ENCODE results near the gene SORCS2. TPM values are rescaled to one million over a fixed set of nuclear protein-coding genes. Genes with fewer than 3 reads are reported as not detected.

The SORCS2 gene
- total RNA-seq, 4 donors from 2014 or later = 0.19 to 0.85 (median 0.66) TPM

GRCh38 chr4:7523526-7523925 is 331.2 kb downstream of the SORCS2 start:
- no peak for TF ChIP-seq CTCF (IDR thresholded peaks at IDR 0.05; ENCODE audit: low read depth)

- no peak for TF ChIP-seq CTCF (IDR thresholded peaks at IDR 0.05; ENCODE audit: low read depth)
These were observed 331.8 kb downstream of the SORCS2 start for GRCh38 chr4:7524064-7524682.

GRCh38 chr4:7524843-7525242 is 332.5 kb downstream of the SORCS2 start:
- no peak for TF ChIP-seq CTCF (IDR thresholded peaks at IDR 0.05; ENCODE audit: low read depth)

GRCh38 chr4:7526491-7526890 is 334.2 kb downstream of the SORCS2 start:
- TF ChIP-seq CTCF (IDR thresholded peaks at IDR 0.05; ENCODE audit: low read depth) = no peak

- TF ChIP-seq CTCF (IDR thresholded peaks at IDR 0.05; ENCODE audit: low read depth) = no peak
These were observed 334.7 kb downstream of the SORCS2 start for GRCh38 chr4:7526929-7527535.

GRCh38 chr4:7529368-7530080 is 337.2 kb downstream of the SORCS2 start:
- TF ChIP-seq CTCF (IDR thresholded peaks at IDR 0.05; ENCODE audit: low read depth) = no peak

GRCh38 chr4:7530082-7530481 is 337.7 kb downstream of the SORCS2 start:
- no peak for TF ChIP-seq CTCF (IDR thresholded peaks at IDR 0.05; ENCODE audit: low read depth)
